CD4-positive, alpha-beta T cell (primary cell): ENCODE results near the gene TP53I3. TPM values are rescaled to one million over a fixed set of nuclear protein-coding genes. Genes with fewer than 3 reads are reported as not detected.
A peak's percentile ranks its signal among the peaks of the same experiment; 100 is the strongest.

Experiments used
- ATAC-seq: fragments of 200-7000 bp; cut with Tn5 transposase; one replicate; pipeline ENCODE4 v1.10.0; 2022; ENCODE audit warnings: mild to moderate bottlenecking; ENCODE audit not compliant: poor library complexity
- CTCF ChIA-PET: fragments of 350-600 bp; sonication (Branson Sonifier 250); formaldehyde crosslinking; loops from one replicate; lab custom pipeline; 2021; ENCODE audit warnings: antibody characterized with exemption, inconsistent platforms; lab: Charles Lee
- POLR2A ChIA-PET: fragments of 350-600 bp; sonication (Branson Sonifier 250); formaldehyde crosslinking; loops from one replicate; lab custom pipeline; 2021; ENCODE audit warnings: antibody characterized with exemption, inconsistent platforms; lab: Charles Lee
- DNase-seq, 14 experiments: peaks; one replicate each; pipeline ENCODE4 v3.0.0-alpha.2; 2013 to 2020; ENCODE audit warnings: mixed read lengths in 2 of 14
- H3K27ac ChIP-seq, 2 donors: one replicate each; pipeline versions ENCODE4 v1.5.1 to v1.7.0; 2013; ENCODE audit warnings: low read length in 2 of 2, low read depth in 1 of 2, mild to moderate bottlenecking in 1 of 2
- H3K27me3 ChIP-seq, 2 experiments: 1 replicate in 1 of 2; 2 replicates in 1 of 2; pipeline versions ENCODE4 v1.6.1 to v1.7.0; 2013; ENCODE audit warnings: low read length in 2 of 2, control low read depth in 1 of 2, mild to moderate bottlenecking in 1 of 2, moderate library complexity in 1 of 2; ENCODE audit not compliant: insufficient read depth in 2 of 2, control insufficient read depth in 1 of 2
- H3K36me3 ChIP-seq: one replicate; pipeline ENCODE4 v1.6.1; 2013; ENCODE audit warnings: low read length, control low read depth; ENCODE audit not compliant: insufficient read depth
- H3K4me1 ChIP-seq: one replicate; pipeline ENCODE4 v1.6.1; 2013; ENCODE audit warnings: low read length, control low read depth; ENCODE audit not compliant: insufficient read depth
- H3K4me3 ChIP-seq: one replicate; pipeline ENCODE4 v1.5.1; 2013; ENCODE audit warnings: mild to moderate bottlenecking, low read length, moderate library complexity
- H3K9me3 ChIP-seq, 2 experiments: 1 replicate in 1 of 2; 2 replicates in 1 of 2; pipeline versions ENCODE4 v1.6.1 to v1.7.0; 2013; ENCODE audit warnings: low read length in 2 of 2, mild to moderate bottlenecking in 2 of 2, control low read depth in 1 of 2, moderate library complexity in 1 of 2; ENCODE audit not compliant: control insufficient read depth in 1 of 2, insufficient read depth in 1 of 2
- H3K27ac Mint-ChIP-seq: one replicate; pipeline ENCODE4 v1.8.0; 2020; ENCODE audit warnings: mixed read lengths
- H3K27me3 Mint-ChIP-seq: one replicate; pipeline ENCODE4 v1.8.0; 2021; ENCODE audit warnings: mixed read lengths
- H3K36me3 Mint-ChIP-seq: one replicate; pipeline ENCODE4 v1.8.0; 2021; ENCODE audit warnings: low read depth, mixed read lengths
- H3K4me1 Mint-ChIP-seq: one replicate; pipeline ENCODE4 v1.8.0; 2021; ENCODE audit warnings: low read depth, mixed read lengths
- H3K4me3 Mint-ChIP-seq: one replicate; pipeline ENCODE4 v1.8.0; 2020; ENCODE audit warnings: mild to moderate bottlenecking, mixed read lengths
- H3K9me3 Mint-ChIP-seq: one replicate; pipeline ENCODE4 v1.8.0; 2020; ENCODE audit warnings: mixed read lengths
- intact Hi-C, 2 experiments: fragments of 100-400 bp; cut with DNase I in 1 of 2; cut with micrococcal nuclease in 1 of 2; formaldehyde crosslinking; loops; one replicate each; pipeline versions ENCODE4 v1.15.1 to v1.9.0; 2023 to 2025; cut with DNase I, micrococcal nuclease
- total RNA-seq, 174 experiments: library from RNA in 2 of 174; stranded (reverse) in 2 of 174; gene quantifications; one replicate each; pipeline ENCODE4 v1.2.3 and lab custom pipeline; 2021 to 2026
- TF ChIP-seq, protein P1 (sequence below): fragments of 200-600 bp; IDR thresholded peaks from one replicate; pipeline ENCODE4 v1.8.0; 2022; ENCODE audit warnings: antibody characterized with exemption, mild to moderate bottlenecking

Gene TP53I3
- total RNA-seq, 2 experiments from 2014 or later, result 0.20 to 0.30 TPM

DNA sequence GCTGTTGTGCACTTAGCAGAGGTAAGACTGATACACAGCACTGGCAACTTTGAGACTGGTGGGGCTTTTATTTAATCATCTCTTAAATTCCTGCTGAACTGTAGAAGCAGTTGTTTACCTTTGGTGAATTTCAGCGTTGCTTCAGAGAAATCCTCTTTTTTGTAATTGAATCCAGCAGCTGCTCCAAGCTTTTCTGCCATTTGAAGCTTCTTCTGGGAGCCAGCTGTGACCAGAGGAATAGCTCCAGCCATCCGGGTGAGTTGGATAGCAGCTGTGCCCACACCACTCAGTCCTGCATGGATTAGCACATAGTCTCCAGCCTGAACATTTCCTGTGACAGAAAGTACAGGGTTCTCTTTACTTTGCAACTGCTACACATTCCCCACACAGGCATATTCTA lies 3.9 kb downstream of the TP53I3 start:
- POLR2A ChIA-PET, result no interaction called here
- Mint-ChIP-seq H3K36me3 (peaks cover 20% of the 10 kb centered on the region), H3K27me3 (no peaks in the 10 kb centered on the region), H3K4me3 (no peak overlapping the region), H3K4me1 (peaks cover 34% of the 10 kb centered on the region), H3K27ac (no peak overlapping the region), H3K9me3 (no peaks in the 10 kb centered on the region)
- Histone ChIP-seq H3K27me3 (no peaks in the 10 kb centered on the region), H3K36me3 (peaks cover 8% of the 10 kb centered on the region), H3K9me3 (no peaks in the 10 kb centered on the region), H3K27ac (no peak overlapping the region), H3K4me1 (peaks cover 34% of the 10 kb centered on the region), H3K4me3 (no peak overlapping the region)
- intact Hi-C loops, result no loop called here
- no peak for DNase-seq
- no peak for ATAC-seq
- CTCF ChIA-PET, result no interaction called here
- TF ChIP-seq, protein P1, sequence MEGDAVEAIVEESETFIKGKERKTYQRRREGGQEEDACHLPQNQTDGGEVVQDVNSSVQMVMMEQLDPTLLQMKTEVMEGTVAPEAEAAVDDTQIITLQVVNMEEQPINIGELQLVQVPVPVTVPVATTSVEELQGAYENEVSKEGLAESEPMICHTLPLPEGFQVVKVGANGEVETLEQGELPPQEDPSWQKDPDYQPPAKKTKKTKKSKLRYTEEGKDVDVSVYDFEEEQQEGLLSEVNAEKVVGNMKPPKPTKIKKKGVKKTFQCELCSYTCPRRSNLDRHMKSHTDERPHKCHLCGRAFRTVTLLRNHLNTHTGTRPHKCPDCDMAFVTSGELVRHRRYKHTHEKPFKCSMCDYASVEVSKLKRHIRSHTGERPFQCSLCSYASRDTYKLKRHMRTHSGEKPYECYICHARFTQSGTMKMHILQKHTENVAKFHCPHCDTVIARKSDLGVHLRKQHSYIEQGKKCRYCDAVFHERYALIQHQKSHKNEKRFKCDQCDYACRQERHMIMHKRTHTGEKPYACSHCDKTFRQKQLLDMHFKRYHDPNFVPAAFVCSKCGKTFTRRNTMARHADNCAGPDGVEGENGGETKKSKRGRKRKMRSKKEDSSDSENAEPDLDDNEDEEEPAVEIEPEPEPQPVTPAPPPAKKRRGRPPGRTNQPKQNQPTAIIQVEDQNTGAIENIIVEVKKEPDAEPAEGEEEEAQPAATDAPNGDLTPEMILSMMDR, result no peak

DNA sequence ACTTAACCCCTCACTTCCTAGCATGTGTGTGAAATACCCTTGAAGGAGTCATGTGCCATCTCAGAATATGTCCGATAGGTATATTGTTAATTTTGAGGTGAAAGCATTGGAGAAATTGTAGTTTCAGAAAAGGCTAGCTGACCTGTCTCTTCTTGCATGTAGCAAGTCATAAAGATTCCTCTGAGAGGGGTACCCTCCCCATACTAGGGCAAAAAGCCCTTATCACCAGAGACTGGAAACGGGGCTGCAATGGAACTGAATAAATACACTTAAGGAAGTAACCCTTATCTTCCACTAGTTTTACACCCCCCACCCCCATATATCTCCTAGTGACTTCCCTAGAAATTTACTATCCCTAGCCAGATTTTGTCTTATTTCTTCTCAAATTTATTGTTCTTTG lies 6.8 kb downstream of the TP53I3 start:
- Histone ChIP-seq H3K4me3 (no peak overlapping the region), H3K27me3 (no peaks in the 10 kb centered on the region), H3K9me3 (no peaks in the 10 kb centered on the region), H3K27ac (peak overlapping the region in 1 of 2 donors; percentile 95), H3K36me3 (peaks cover 18% of the 10 kb centered on the region), H3K4me1 (peaks cover 27% of the 10 kb centered on the region)
- Mint-ChIP-seq H3K27me3 (no peaks in the 10 kb centered on the region), H3K9me3 (no peaks in the 10 kb centered on the region), H3K4me3 (peak overlapping the region; percentile 97), H3K4me1 (peaks cover 33% of the 10 kb centered on the region), H3K36me3 (peaks cover 42% of the 10 kb centered on the region), H3K27ac (peak overlapping the region; percentile 98)
- ChIA-PET POLR2A (interaction anchor here (1.4 to 2.8 kb wide), 3 partner anchors 30 to 151 kb away, joined by 6 to 132 read pairs (median 6); partner anchors contain the start of genes ATAD2B and WDCP), CTCF (no interaction called here)
- DNase-seq (no peak), ATAC-seq (no peak)
- TF ChIP-seq, protein P1, result no peak
- intact Hi-C loops, result loop anchor here (1.0 to 10.0 kb wide), 7 partner anchors 31 to 1957 kb away; partner anchors contain the start of genes ATAD2B (in 1 of the 2), CENPO (in 1 of the 2), ITSN2 (in 1 of the 2) and NCOA1 (in 1 of the 2)

DNA sequence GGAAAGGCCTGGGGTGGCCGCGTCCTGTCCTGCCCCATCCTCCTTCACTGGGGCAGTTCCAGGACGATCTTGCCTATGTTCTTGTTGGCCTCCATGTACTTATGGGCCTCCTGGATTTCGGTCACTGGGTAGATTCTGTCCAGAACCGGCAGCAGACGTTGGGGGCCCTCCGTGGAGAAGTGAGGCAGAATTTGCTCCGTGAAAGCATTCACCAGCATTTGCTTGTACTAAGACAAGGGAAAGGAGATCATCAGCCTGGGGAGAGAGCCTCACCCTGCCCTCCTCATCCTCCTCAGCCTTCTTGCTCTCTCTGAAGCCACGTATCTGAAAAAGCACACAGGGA lies 7.1 kb downstream of the TP53I3 start:
- TF ChIP-seq, protein P1, result no peak
- no peaks in the 10 kb centered on the region for H3K27me3 ChIP-seq
- CTCF ChIA-PET, result interaction anchor here (1.1 to 1.3 kb wide), 2 partner anchors 11 to 253 kb away, joined by 3 read pairs; no protein-coding TSS in a partner anchor
- Mint-ChIP-seq H3K4me3 (peak overlapping the region; percentile 97), H3K27ac (peak overlapping the region; percentile 98), H3K27me3 (no peaks in the 10 kb centered on the region), H3K9me3 (no peaks in the 10 kb centered on the region), H3K4me1 (peaks cover 37% of the 10 kb centered on the region), H3K36me3 (peaks cover 45% of the 10 kb centered on the region)
- peak overlapping the region; percentile 86 to 95 for H3K27ac ChIP-seq
- H3K9me3 ChIP-seq, result no peaks in the 10 kb centered on the region
- no peak for ATAC-seq
- peaks cover 22% of the 10 kb centered on the region for H3K36me3 ChIP-seq
- no peak for DNase-seq
- peak overlapping the region; percentile 93 for H3K4me3 ChIP-seq
- POLR2A ChIA-PET, result interaction anchor here (0.8 to 2.8 kb wide), 4 partner anchors 29 to 413 kb away, joined by 3 to 132 read pairs (median 47); partner anchors contain the start of genes ATAD2B, FKBP1B, ITSN2 and WDCP
- peaks cover 27% of the 10 kb centered on the region for H3K4me1 ChIP-seq
- intact Hi-C loops, result loop anchor here (1.0 to 10.0 kb wide), 7 partner anchors 30 to 1957 kb away; partner anchors contain the start of genes ATAD2B (in 1 of the 2), CENPO (in 1 of the 2), ITSN2 (in 1 of the 2) and NCOA1 (in 1 of the 2)
